Breast epithelium (tissue), 3 donors: ENCODE data around the gene ANKS1B.

Experiments
- CTCF ChIP-seq, 3 donors: fragments of 450-650 bp; IDR thresholded peaks; one replicate each; pipeline ENCODE4 v1.5.1; 2016 to 2017; ENCODE audit warnings: antibody characterized with exemption in 3 of 3, mild to moderate bottlenecking in 3 of 3, moderate library complexity in 3 of 3
- POLR2A ChIP-seq: fragments of 450-650 bp; IDR thresholded peaks from one replicate; pipeline ENCODE4 v1.6.1; 2016; ENCODE audit warnings: antibody characterized with exemption, mild to moderate bottlenecking, moderate library complexity
- POLR2AphosphoS5 ChIP-seq, 3 donors: sonication (generic); formaldehyde crosslinking; IDR thresholded peaks; one replicate each; pipeline ENCODE4 v1.6.1; 2017; ENCODE audit warnings: antibody characterized with exemption in 3 of 3

- TF ChIP-seq CTCF (IDR thresholded peaks at IDR 0.05): no peak
- no peak for TF ChIP-seq POLR2A
- no peak for TF ChIP-seq POLR2AphosphoS5 (IDR thresholded peaks at IDR 0.05)
These were observed 1198.1 kb downstream of the ANKS1B start for GRCh38 chr12:98786653-98787052.
